SK-N-MC (cell line): Measurements from ENCODE around the gene NKAIN2.

Experiments used
- EZH2 ChIP-seq: fragments of 200-600 bp; sonication (generic); IDR thresholded peaks from one replicate; pipeline ENCODE4 v1.6.1; 2017; ENCODE audit warnings: antibody characterized with exemption
- POLR2AphosphoS5 ChIP-seq: IDR thresholded peaks from 2 replicates; pipeline ENCODE4 v1.6.1; 2012; ENCODE audit warnings: mild to moderate bottlenecking, low read depth, low read length, borderline replicate concordance

- TF ChIP-seq EZH2 (no peak), POLR2AphosphoS5 (no peak)
These were observed 774.1 kb downstream of the NKAIN2 start for GRCh38 chr6:124577734-124578281.
